Measurements from ENCODE around the gene UNC45A.
"Not testable (repeated sequence)": the region's sequence is repeated elsewhere in the genome, so short reads cannot be mapped to it uniquely, and the experiment has no call there.

UNC45A gene

GRCh38 chr15:90905306-90906180, 29.5 kb upstream of the UNC45A start:
- no peak overlapping the region for H3K4me3 ChIP-seq (replicated peaks; ENCODE audit: low read depth, low read length)
- no peak for DNase-seq (ENCODE audit: low read depth)
- TF ChIP-seq CTCF (IDR thresholded peaks at IDR 0.05; ENCODE audit: low read length, missing control alignments) = no peak

GRCh38 chr15:90906181-90906849, 28.8 kb upstream of the UNC45A start:
- TF ChIP-seq CTCF (IDR thresholded peaks at IDR 0.05; ENCODE audit: low read length, missing control alignments) = no peak
- DNase-seq (ENCODE audit: low read depth) = no peak
- H3K4me3 ChIP-seq (replicated peaks; ENCODE audit: low read depth, low read length) = no peak overlapping the region

- no peak overlapping the region for H3K4me3 ChIP-seq (replicated peaks; ENCODE audit: low read depth, low read length)
- DNase-seq (ENCODE audit: low read depth) = no peak
- no peak for TF ChIP-seq CTCF (IDR thresholded peaks at IDR 0.05; ENCODE audit: low read length, missing control alignments)
These were observed 27.9 kb upstream of the UNC45A start for GRCh38 chr15:90907051-90907660.

- DNase-seq (ENCODE audit: low read depth) = no peak
- H3K4me3 ChIP-seq (replicated peaks; ENCODE audit: low read depth, low read length) = no peak overlapping the region
- no peak for TF ChIP-seq CTCF (IDR thresholded peaks at IDR 0.05; ENCODE audit: low read length, missing control alignments)
These were observed 27.1 kb upstream of the UNC45A start for GRCh38 chr15:90907838-90908507.

- H3K4me3 ChIP-seq (replicated peaks; ENCODE audit: low read depth, low read length); DNase-seq (ENCODE audit: low read depth): not testable (repeated sequence)
These were observed 25.6 kb upstream of the UNC45A start for GRCh38 chr15:90909449-90909848.

- TF ChIP-seq CTCF (IDR thresholded peaks at IDR 0.05; ENCODE audit: low read length, missing control alignments) = no peak
- H3K4me3 ChIP-seq (replicated peaks; ENCODE audit: low read depth, low read length) = no peak overlapping the region
- no peak for DNase-seq (ENCODE audit: low read depth)
These were observed 25.1 kb upstream of the UNC45A start for GRCh38 chr15:90909976-90910375.
